ENCODE measurements around the gene ABLIM1. TPM values are rescaled to one million over a fixed set of nuclear protein-coding genes. Genes with fewer than 3 reads are reported as not detected.

ABLIM1 gene
- total RNA-seq, 1 experiment from 2014 or later = 62.1 TPM

DNA sequence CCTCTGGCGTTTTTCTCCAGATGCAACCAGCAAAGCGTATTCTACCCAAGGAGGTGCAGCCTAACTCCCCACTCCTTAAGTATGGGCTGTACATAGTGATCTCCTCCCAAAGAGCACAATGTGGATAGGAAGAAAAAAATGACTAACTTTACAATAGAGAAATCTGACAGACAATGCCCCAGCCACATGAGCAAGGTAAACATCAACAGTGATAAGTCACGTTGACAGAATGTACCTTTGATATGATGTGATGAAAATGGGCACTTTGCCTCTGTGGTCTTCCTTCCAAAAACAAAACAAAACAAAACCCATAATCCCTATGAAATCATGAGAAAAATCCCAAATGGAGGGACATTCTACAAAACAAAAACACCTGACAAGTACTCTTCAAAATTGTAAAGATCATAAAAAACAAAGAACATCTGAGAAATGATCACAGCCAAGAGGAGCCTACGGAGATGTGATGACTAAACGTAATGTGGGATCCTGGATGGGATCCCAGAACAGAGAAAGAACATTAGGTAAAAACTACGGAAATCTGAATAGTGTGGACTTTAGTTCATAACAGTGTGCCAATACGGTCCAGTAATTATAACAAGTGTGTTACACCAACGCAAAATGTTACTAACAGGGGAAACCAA, 50.6 kb downstream of the ABLIM1 start (continued):
- no peak for TF ChIP-seq MXD4 (CRISPR knock-in tag; IDR thresholded peaks at IDR 0.05; ENCODE audit: borderline replicate concordance)

DNA sequence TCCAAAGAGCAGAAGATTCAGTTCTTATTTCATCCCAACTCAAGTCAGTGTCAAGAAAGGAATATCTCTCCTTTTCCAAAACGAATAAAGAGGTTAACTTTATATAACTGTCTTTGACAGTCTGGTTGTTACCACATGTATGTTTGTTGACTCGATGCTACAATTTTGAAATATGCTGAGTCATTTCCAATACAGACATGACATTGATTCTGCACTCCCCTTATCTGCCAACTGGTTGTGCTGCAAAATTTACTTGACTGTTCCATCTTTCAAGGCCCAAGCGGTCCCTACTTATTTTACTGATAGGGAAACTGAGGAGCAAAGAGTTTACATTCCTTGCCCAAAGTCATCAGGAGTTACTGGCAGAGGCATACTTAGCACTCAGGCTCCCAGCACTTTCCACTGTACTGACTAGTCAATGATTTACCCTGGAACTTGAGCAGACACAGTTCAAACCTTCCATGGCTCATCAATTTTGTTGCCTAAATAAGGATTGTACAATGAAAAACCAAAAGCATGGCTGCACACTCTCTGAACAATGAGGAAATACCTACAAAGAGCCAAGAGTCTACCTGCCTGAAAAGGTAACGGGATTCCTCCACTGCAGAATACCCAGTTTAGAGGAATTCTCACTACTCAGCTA, 52.8 kb downstream of the ABLIM1 start:
- H3K27ac Mint-ChIP-seq = no peak overlapping the region
- H3K27me3 Mint-ChIP-seq (ENCODE audit: low read depth) = no peaks in the 10 kb centered on the region
- peaks cover 15% of the 10 kb centered on the region for H3K4me1 Mint-ChIP-seq
- no peak overlapping the region for H3K4me3 Mint-ChIP-seq
- ATAC-seq = no peak
- H3K9me3 Mint-ChIP-seq = no peaks in the 10 kb centered on the region
- no peaks in the 10 kb centered on the region for H3K36me3 Mint-ChIP-seq
- TF ChIP-seq, protein P1, sequence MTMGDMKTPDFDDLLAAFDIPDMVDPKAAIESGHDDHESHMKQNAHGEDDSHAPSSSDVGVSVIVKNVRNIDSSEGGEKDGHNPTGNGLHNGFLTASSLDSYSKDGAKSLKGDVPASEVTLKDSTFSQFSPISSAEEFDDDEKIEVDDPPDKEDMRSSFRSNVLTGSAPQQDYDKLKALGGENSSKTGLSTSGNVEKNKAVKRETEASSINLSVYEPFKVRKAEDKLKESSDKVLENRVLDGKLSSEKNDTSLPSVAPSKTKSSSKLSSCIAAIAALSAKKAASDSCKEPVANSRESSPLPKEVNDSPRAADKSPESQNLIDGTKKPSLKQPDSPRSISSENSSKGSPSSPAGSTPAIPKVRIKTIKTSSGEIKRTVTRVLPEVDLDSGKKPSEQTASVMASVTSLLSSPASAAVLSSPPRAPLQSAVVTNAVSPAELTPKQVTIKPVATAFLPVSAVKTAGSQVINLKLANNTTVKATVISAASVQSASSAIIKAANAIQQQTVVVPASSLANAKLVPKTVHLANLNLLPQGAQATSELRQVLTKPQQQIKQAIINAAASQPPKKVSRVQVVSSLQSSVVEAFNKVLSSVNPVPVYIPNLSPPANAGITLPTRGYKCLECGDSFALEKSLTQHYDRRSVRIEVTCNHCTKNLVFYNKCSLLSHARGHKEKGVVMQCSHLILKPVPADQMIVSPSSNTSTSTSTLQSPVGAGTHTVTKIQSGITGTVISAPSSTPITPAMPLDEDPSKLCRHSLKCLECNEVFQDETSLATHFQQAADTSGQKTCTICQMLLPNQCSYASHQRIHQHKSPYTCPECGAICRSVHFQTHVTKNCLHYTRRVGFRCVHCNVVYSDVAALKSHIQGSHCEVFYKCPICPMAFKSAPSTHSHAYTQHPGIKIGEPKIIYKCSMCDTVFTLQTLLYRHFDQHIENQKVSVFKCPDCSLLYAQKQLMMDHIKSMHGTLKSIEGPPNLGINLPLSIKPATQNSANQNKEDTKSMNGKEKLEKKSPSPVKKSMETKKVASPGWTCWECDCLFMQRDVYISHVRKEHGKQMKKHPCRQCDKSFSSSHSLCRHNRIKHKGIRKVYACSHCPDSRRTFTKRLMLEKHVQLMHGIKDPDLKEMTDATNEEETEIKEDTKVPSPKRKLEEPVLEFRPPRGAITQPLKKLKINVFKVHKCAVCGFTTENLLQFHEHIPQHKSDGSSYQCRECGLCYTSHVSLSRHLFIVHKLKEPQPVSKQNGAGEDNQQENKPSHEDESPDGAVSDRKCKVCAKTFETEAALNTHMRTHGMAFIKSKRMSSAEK (CRISPR knock-in tag; IDR thresholded peaks at IDR 0.05; ENCODE audit: borderline replicate concordance) = no peak
- no peak for TF ChIP-seq PRRX2 (CRISPR knock-in tag; IDR thresholded peaks at IDR 0.05)
- no peak for TF ChIP-seq E2F5 (CRISPR knock-in tag; IDR thresholded peaks at IDR 0.05)
- TF ChIP-seq GABPB1 (CRISPR knock-in tag; IDR thresholded peaks at IDR 0.05) = no peak
- TF ChIP-seq, protein P2, sequence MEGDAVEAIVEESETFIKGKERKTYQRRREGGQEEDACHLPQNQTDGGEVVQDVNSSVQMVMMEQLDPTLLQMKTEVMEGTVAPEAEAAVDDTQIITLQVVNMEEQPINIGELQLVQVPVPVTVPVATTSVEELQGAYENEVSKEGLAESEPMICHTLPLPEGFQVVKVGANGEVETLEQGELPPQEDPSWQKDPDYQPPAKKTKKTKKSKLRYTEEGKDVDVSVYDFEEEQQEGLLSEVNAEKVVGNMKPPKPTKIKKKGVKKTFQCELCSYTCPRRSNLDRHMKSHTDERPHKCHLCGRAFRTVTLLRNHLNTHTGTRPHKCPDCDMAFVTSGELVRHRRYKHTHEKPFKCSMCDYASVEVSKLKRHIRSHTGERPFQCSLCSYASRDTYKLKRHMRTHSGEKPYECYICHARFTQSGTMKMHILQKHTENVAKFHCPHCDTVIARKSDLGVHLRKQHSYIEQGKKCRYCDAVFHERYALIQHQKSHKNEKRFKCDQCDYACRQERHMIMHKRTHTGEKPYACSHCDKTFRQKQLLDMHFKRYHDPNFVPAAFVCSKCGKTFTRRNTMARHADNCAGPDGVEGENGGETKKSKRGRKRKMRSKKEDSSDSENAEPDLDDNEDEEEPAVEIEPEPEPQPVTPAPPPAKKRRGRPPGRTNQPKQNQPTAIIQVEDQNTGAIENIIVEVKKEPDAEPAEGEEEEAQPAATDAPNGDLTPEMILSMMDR (IDR thresholded peaks at IDR 0.05) = no peak
- TF ChIP-seq, protein P3, sequence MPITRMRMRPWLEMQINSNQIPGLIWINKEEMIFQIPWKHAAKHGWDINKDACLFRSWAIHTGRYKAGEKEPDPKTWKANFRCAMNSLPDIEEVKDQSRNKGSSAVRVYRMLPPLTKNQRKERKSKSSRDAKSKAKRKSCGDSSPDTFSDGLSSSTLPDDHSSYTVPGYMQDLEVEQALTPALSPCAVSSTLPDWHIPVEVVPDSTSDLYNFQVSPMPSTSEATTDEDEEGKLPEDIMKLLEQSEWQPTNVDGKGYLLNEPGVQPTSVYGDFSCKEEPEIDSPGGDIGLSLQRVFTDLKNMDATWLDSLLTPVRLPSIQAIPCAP (CRISPR knock-in tag; IDR thresholded peaks at IDR 0.05) = no peak
- TF ChIP-seq MXD4 (CRISPR knock-in tag; IDR thresholded peaks at IDR 0.05; ENCODE audit: borderline replicate concordance) = no peak
- no peak for TF ChIP-seq ETV6 (CRISPR knock-in tag; IDR thresholded peaks at IDR 0.05)
- TF ChIP-seq ZSCAN18 (CRISPR knock-in tag; IDR thresholded peaks at IDR 0.05) = no peak
- TF ChIP-seq, protein P4, sequence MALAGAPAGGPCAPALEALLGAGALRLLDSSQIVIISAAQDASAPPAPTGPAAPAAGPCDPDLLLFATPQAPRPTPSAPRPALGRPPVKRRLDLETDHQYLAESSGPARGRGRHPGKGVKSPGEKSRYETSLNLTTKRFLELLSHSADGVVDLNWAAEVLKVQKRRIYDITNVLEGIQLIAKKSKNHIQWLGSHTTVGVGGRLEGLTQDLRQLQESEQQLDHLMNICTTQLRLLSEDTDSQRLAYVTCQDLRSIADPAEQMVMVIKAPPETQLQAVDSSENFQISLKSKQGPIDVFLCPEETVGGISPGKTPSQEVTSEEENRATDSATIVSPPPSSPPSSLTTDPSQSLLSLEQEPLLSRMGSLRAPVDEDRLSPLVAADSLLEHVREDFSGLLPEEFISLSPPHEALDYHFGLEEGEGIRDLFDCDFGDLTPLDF (CRISPR knock-in tag; IDR thresholded peaks at IDR 0.05) = no peak
- no peak for TF ChIP-seq GTF2I (CRISPR knock-in tag; conservative IDR thresholded peaks at IDR 0.05)
- TF ChIP-seq, protein P5, sequence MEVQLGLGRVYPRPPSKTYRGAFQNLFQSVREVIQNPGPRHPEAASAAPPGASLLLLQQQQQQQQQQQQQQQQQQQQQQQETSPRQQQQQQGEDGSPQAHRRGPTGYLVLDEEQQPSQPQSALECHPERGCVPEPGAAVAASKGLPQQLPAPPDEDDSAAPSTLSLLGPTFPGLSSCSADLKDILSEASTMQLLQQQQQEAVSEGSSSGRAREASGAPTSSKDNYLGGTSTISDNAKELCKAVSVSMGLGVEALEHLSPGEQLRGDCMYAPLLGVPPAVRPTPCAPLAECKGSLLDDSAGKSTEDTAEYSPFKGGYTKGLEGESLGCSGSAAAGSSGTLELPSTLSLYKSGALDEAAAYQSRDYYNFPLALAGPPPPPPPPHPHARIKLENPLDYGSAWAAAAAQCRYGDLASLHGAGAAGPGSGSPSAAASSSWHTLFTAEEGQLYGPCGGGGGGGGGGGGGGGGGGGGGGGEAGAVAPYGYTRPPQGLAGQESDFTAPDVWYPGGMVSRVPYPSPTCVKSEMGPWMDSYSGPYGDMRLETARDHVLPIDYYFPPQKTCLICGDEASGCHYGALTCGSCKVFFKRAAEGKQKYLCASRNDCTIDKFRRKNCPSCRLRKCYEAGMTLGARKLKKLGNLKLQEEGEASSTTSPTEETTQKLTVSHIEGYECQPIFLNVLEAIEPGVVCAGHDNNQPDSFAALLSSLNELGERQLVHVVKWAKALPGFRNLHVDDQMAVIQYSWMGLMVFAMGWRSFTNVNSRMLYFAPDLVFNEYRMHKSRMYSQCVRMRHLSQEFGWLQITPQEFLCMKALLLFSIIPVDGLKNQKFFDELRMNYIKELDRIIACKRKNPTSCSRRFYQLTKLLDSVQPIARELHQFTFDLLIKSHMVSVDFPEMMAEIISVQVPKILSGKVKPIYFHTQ (CRISPR knock-in tag; IDR thresholded peaks at IDR 0.05) = no peak
- TF ChIP-seq ELF4 (CRISPR knock-in tag; IDR thresholded peaks at IDR 0.05; ENCODE audit: low read depth) = no peak
- TF ChIP-seq MAX (CRISPR knock-in tag; IDR thresholded peaks at IDR 0.05) = no peak
- no peak for TF ChIP-seq NR3C1 (CRISPR knock-in tag; conservative IDR thresholded peaks at IDR 0.05; ENCODE audit: low read depth)
- TF ChIP-seq, protein P6, sequence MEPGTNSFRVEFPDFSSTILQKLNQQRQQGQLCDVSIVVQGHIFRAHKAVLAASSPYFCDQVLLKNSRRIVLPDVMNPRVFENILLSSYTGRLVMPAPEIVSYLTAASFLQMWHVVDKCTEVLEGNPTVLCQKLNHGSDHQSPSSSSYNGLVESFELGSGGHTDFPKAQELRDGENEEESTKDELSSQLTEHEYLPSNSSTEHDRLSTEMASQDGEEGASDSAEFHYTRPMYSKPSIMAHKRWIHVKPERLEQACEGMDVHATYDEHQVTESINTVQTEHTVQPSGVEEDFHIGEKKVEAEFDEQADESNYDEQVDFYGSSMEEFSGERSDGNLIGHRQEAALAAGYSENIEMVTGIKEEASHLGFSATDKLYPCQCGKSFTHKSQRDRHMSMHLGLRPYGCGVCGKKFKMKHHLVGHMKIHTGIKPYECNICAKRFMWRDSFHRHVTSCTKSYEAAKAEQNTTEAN (CRISPR knock-in tag; IDR thresholded peaks at IDR 0.05) = no peak
- TF ChIP-seq ZNF219 (CRISPR knock-in tag; IDR thresholded peaks at IDR 0.05; ENCODE audit: borderline replicate concordance) = no peak
- TF ChIP-seq NFYB (CRISPR knock-in tag; conservative IDR thresholded peaks at IDR 0.05; ENCODE audit: low read depth) = no peak
- no peak for TF ChIP-seq SP1 (CRISPR knock-in tag; conservative IDR thresholded peaks at IDR 0.05)
- TF ChIP-seq SOX15 (CRISPR knock-in tag; IDR thresholded peaks at IDR 0.05) = no peak
- no peak for DNase-seq (ENCODE audit: low spot score)
- CTCF ChIA-PET = no interaction called here
- POLR2A ChIA-PET = no interaction called here
